ENCODE data around the gene DLGAP1.

Gene DLGAP1

GRCh38 chr18:3665780-3666525 lies 789.2 kb downstream of the DLGAP1 start:
- Mint-ChIP-seq H3K36me3 (ENCODE audit: low read depth) (no peaks in the 10 kb centered on the region), H3K9me3 (no peaks in the 10 kb centered on the region), H3K27ac (no peak overlapping the region), H3K4me1 (ENCODE audit: low read depth) (peaks cover 18% of the 10 kb centered on the region), H3K4me3 (peak overlapping the region; percentile 62), H3K27me3 (ENCODE audit: low read depth) (peaks cover 6% of the 10 kb centered on the region)
- DNase-seq (ENCODE audit: low spot score), result peak; percentile 56

- H3K4me1 Mint-ChIP-seq (ENCODE audit: low read depth), result peaks cover 25% of the 10 kb centered on the region
- H3K27me3 Mint-ChIP-seq (ENCODE audit: low read depth), result peaks cover 2% of the 10 kb centered on the region
- H3K27ac Mint-ChIP-seq, result no peak overlapping the region
- no peak for DNase-seq (ENCODE audit: low spot score)
- H3K4me3 Mint-ChIP-seq, result no peak overlapping the region
- H3K9me3 Mint-ChIP-seq, result no peaks in the 10 kb centered on the region
- H3K36me3 Mint-ChIP-seq (ENCODE audit: low read depth), result no peaks in the 10 kb centered on the region
Observed at GRCh38 chr18:3665204-3665603, 789.9 kb downstream of the DLGAP1 start.

GRCh38 chr18:3664563-3665178 lies 790.4 kb downstream of the DLGAP1 start:
- DNase-seq (ENCODE audit: low spot score), result no peak
- H3K36me3 Mint-ChIP-seq (ENCODE audit: low read depth), result no peaks in the 10 kb centered on the region
- H3K4me3 Mint-ChIP-seq, result no peak overlapping the region
- H3K27ac Mint-ChIP-seq, result no peak overlapping the region
- H3K27me3 Mint-ChIP-seq (ENCODE audit: low read depth), result no peaks in the 10 kb centered on the region
- H3K4me1 Mint-ChIP-seq (ENCODE audit: low read depth), result peaks cover 28% of the 10 kb centered on the region
- no peaks in the 10 kb centered on the region for H3K9me3 Mint-ChIP-seq

DNA sequence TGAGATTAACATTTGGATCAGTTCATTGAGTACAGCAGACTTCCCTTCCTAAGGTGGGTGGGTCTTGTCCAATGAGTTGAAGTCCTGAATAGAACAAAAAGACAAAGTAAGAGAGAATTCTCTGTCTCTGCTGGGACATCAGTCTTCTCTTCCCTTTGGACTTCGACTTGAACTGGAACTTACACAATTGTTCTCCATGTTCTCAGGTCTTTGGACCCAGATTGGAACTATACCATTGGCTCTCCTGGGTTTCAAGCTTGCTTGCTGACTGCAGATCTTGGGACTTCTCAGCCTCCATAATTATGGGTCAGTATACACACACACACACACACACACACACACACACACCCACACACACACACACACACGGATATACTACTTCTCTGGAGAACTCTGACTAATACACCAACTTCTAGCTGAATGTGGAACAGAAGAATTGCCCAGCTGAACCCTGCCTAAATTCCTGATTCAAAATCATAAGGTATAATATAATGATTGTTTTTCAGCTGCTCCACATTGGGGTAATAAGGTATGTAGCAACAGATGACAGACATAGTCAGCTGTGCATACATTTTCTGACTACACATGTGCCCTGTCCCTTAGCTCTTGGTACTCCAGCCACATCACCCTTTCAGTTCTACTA lies 791.1 kb downstream of the DLGAP1 start:
- H3K9me3 Mint-ChIP-seq, result no peaks in the 10 kb centered on the region
- H3K36me3 Mint-ChIP-seq (ENCODE audit: low read depth), result no peaks in the 10 kb centered on the region
- no peak for DNase-seq (ENCODE audit: low spot score)
- no peak overlapping the region for H3K4me3 Mint-ChIP-seq
- no peaks in the 10 kb centered on the region for H3K27me3 Mint-ChIP-seq (ENCODE audit: low read depth)
- H3K4me1 Mint-ChIP-seq (ENCODE audit: low read depth), result peaks cover 28% of the 10 kb centered on the region
- H3K27ac Mint-ChIP-seq, result no peak overlapping the region

DNA sequence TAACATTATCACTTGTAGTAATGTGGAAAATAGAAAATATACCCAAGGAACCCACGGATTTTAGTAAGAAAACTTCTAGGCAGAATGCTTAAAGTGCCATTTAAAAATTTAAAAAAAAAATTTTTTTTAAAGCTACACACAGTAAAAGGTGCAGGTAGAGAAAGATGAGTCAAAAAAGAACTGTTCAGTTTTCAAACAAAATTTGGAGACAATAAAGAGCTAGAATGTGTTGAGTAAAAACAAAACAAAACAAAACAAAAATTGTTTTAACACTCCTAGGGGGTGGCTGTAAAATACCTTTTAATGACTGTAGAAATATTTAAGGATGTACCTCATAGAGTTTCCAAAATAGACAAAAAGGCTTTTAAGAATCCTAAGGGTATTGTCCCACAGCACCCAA lies 793.1 kb downstream of the DLGAP1 start:
- no peak for DNase-seq (ENCODE audit: low spot score)
- Mint-ChIP-seq H3K27me3 (ENCODE audit: low read depth) (no peaks in the 10 kb centered on the region), H3K27ac (no peak overlapping the region), H3K36me3 (ENCODE audit: low read depth) (no peaks in the 10 kb centered on the region), H3K9me3 (no peaks in the 10 kb centered on the region), H3K4me1 (ENCODE audit: low read depth) (peaks cover 28% of the 10 kb centered on the region), H3K4me3 (no peak overlapping the region)

GRCh38 chr18:3660739-3661515 lies 794.2 kb downstream of the DLGAP1 start:
- H3K36me3 Mint-ChIP-seq (ENCODE audit: low read depth), result no peaks in the 10 kb centered on the region
- H3K4me1 Mint-ChIP-seq (ENCODE audit: low read depth), result peaks cover 29% of the 10 kb centered on the region
- H3K4me3 Mint-ChIP-seq, result peak overlapping the region; percentile 30
- H3K27me3 Mint-ChIP-seq (ENCODE audit: low read depth), result no peaks in the 10 kb centered on the region
- H3K9me3 Mint-ChIP-seq, result no peaks in the 10 kb centered on the region
- peak overlapping the region; percentile 69 for H3K27ac Mint-ChIP-seq
- DNase-seq (ENCODE audit: low spot score), result no peak

DNA sequence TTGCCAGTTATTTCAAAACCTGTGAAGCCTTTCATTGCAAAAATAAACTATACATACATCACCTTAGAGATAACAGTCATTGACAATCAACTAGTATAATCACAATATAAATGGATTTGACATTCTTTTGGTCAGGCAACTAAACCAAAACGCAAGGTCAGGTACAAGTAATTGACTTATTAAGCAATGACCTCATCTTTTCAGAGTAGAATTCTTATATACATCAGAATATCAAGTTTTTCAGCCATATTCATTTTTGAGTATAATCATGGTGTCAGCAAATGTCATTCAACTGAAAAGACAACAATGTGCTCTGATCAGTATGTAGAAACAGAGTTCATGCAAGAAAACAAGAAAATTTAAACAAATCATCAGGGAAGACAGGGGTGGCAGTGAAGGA lies 796.6 kb downstream of the DLGAP1 start:
- Mint-ChIP-seq H3K36me3 (ENCODE audit: low read depth) (no peaks in the 10 kb centered on the region), H3K27me3 (ENCODE audit: low read depth) (no peaks in the 10 kb centered on the region), H3K4me1 (ENCODE audit: low read depth) (peaks cover 32% of the 10 kb centered on the region), H3K4me3 (no peak overlapping the region), H3K27ac (peak overlapping the region; percentile 5), H3K9me3 (no peaks in the 10 kb centered on the region)
- no peak for DNase-seq (ENCODE audit: low spot score)

GRCh38 chr18:3655254-3656050 lies 799.7 kb downstream of the DLGAP1 start:
- peaks cover 35% of the 10 kb centered on the region for H3K4me1 Mint-ChIP-seq (ENCODE audit: low read depth)
- no peaks in the 10 kb centered on the region for H3K36me3 Mint-ChIP-seq (ENCODE audit: low read depth)
- DNase-seq (ENCODE audit: low spot score), result no peak
- peak overlapping the region; percentile 68 for H3K27ac Mint-ChIP-seq
- H3K4me3 Mint-ChIP-seq, result no peak overlapping the region
- no peaks in the 10 kb centered on the region for H3K9me3 Mint-ChIP-seq
- no peaks in the 10 kb centered on the region for H3K27me3 Mint-ChIP-seq (ENCODE audit: low read depth)

DNA sequence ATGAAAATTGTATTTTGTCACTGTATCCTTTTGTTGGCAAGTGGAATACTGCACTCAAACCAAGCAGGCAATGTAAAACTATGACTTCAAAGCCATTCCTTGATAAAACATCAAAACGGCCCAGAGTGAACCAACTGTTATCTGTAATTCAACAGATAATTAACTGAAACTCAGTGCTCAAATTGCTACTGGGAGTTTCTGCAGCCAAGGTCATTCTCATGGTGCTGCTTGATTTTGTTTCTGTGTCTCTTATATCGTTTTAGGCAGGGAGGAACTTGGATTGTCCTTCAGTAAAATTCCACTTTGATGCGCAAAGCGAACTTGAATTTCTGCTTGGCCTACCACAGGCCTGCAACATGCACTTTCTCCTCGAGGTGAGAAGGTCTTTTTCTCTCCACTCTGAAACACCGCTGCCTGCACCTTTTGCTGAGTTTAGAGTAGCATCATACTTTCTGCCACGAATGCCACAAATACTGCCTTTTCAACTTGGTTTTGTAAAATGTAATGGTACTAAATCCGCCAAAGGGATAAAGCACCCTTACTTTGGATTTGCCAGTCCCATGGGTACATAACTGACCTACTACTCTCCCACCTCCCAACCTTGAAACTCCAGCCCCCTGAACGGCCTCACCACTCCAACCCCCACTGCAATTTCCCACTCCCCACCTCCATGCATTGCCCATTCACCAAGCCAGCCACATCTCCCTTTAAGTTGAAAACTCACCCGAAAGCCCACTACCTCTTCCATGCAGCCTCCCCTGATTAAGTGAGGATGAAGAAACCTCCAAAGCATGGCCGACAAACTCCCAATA lies 800.5 kb downstream of the DLGAP1 start:
- Mint-ChIP-seq H3K4me3 (no peak overlapping the region), H3K4me1 (ENCODE audit: low read depth) (peaks cover 34% of the 10 kb centered on the region), H3K27ac (peak overlapping the region; percentile 68), H3K9me3 (no peaks in the 10 kb centered on the region), H3K27me3 (ENCODE audit: low read depth) (no peaks in the 10 kb centered on the region), H3K36me3 (ENCODE audit: low read depth) (no peaks in the 10 kb centered on the region)
- DNase-seq (ENCODE audit: low spot score), result no peak

- peaks cover 39% of the 10 kb centered on the region for H3K4me1 Mint-ChIP-seq (ENCODE audit: low read depth)
- no peaks in the 10 kb centered on the region for H3K36me3 Mint-ChIP-seq (ENCODE audit: low read depth)
- no peaks in the 10 kb centered on the region for H3K27me3 Mint-ChIP-seq (ENCODE audit: low read depth)
- no peaks in the 10 kb centered on the region for H3K9me3 Mint-ChIP-seq
- no peak overlapping the region for H3K4me3 Mint-ChIP-seq
- H3K27ac Mint-ChIP-seq, result peak overlapping the region; percentile 27
- DNase-seq (ENCODE audit: low spot score), result no peak
Observed at GRCh38 chr18:3653851-3654441, 801.2 kb downstream of the DLGAP1 start.

DNA sequence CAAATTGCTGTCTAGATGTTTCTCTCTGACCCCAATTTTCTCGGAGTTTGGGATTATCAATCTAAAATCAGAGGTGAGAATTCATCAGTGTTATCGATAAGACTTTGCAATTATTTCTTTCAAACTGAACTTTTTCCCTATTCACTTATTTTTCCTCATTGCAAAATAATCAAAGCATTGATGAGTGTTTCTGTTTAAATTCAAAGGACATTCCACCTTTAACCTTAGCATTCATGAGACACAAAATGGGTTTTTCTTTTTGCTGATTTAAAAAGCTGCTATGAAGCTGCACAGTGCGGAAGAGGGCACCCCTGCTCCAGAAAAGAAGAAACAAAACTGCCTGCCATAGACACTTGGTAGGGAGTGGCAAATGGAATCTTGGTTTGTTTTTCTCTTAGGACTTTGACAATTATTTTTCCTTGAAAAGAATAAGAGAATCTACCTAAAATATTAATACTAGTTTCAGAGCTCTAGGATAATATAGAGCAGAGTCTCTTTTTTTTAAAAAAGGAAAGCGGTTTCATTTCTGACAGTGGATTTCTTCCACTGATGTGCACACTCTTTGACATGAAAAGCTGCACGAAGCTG lies 801.8 kb downstream of the DLGAP1 start:
- H3K4me1 Mint-ChIP-seq (ENCODE audit: low read depth), result peaks cover 43% of the 10 kb centered on the region
- no peak for DNase-seq (ENCODE audit: low spot score)
- no peaks in the 10 kb centered on the region for H3K27me3 Mint-ChIP-seq (ENCODE audit: low read depth)
- no peak overlapping the region for H3K4me3 Mint-ChIP-seq
- H3K9me3 Mint-ChIP-seq, result no peaks in the 10 kb centered on the region
- no peak overlapping the region for H3K27ac Mint-ChIP-seq
- H3K36me3 Mint-ChIP-seq (ENCODE audit: low read depth), result no peaks in the 10 kb centered on the region
